AG04450 (cell line): Measurements from ENCODE around the gene JMJD1C. TPM values are rescaled to one million over a fixed set of nuclear protein-coding genes. Genes with fewer than 3 reads are reported as not detected.

ENCODE experiments used
- CTCF ChIA-PET: fragments of 300-600, 350-600 bp; formaldehyde crosslinking; extraction: SDS; loops from one replicate; lab custom pipeline; 2022; ENCODE audit warnings: antibody characterized with exemption, inconsistent platforms; lab: Charles Lee
- POLR2A ChIA-PET: fragments of 350-600 bp; formaldehyde crosslinking; extraction: SDS; loops from one replicate; lab custom pipeline; 2021; ENCODE audit warnings: antibody characterized with exemption, inconsistent platforms; lab: Yijun Ruan, JAX
- DNase-seq: peaks from one replicate; pipeline ENCODE4 v3.0.0-alpha.2; 2011; ENCODE audit warnings: low read depth, low spot score
- H3K27ac ChIP-seq: one replicate; pipeline ENCODE4 v1.5.1; 2012; ENCODE audit warnings: low read depth, low read length, control low read depth
- H3K27me3 ChIP-seq: one replicate; pipeline ENCODE4 v1.6.0; 2012; ENCODE audit warnings: low read length; ENCODE audit not compliant: control insufficient read depth, insufficient read depth
- H3K4me3 ChIP-seq: 2 replicates; pipeline ENCODE4 v1.5.1; 2011; ENCODE audit warnings: mild to moderate bottlenecking, low read depth, low read length, control low read depth
- H3K9me3 ChIP-seq: 2 replicates; pipeline ENCODE4 v1.5.1; 2012; ENCODE audit warnings: low read length; ENCODE audit not compliant: control insufficient read depth, insufficient read depth
- CTCF ChIP-seq: IDR thresholded peaks from 2 replicates; pipeline ENCODE4 v1.5.1; 2011; ENCODE audit warnings: low read depth, low read length, control low read depth, inconsistent platforms
- polyA plus RNA-seq: library from polyadenylated mRNA; depleted of rRNA; stranded (reverse); fragments of >200 nt; gene quantifications from 2 replicates; pipeline ENCODE4 v1.2.3, GENCODE V29; 2011

JMJD1C gene
- polyA plus RNA-seq, 1 experiment, result 45.0 TPM

- POLR2A ChIA-PET, result no interaction called here
- CTCF ChIA-PET, result no interaction called here
- Histone ChIP-seq H3K9me3 (no peaks in the 10 kb centered on the region), H3K4me3 (no peak overlapping the region), H3K27ac (no peak overlapping the region), H3K27me3 (no peaks in the 10 kb centered on the region)
- no peak for TF ChIP-seq CTCF
- DNase-seq, result no peak
Observed at GRCh38 chr10:63363951-63364350, 101.8 kb downstream of the JMJD1C start.

- TF ChIP-seq CTCF, result no peak
- DNase-seq, result no peak
- Histone ChIP-seq H3K9me3 (no peaks in the 10 kb centered on the region), H3K27me3 (no peaks in the 10 kb centered on the region), H3K4me3 (no peak overlapping the region), H3K27ac (no peak overlapping the region)
- ChIA-PET CTCF (no interaction called here), POLR2A (no interaction called here)
Observed at GRCh38 chr10:63355682-63356081, 110.1 kb downstream of the JMJD1C start.

GRCh38 chr10:63352976-63353375 lies 112.8 kb downstream of the JMJD1C start:
- TF ChIP-seq CTCF, result no peak
- H3K27me3 ChIP-seq, result no peaks in the 10 kb centered on the region
- no peaks in the 10 kb centered on the region for H3K9me3 ChIP-seq
- no peak overlapping the region for H3K27ac ChIP-seq
- no peak for DNase-seq
- CTCF ChIA-PET, result no interaction called here
- H3K4me3 ChIP-seq, result no peak overlapping the region
- POLR2A ChIA-PET, result no interaction called here

GRCh38 chr10:63348245-63348850 lies 117.4 kb downstream of the JMJD1C start:
- Histone ChIP-seq H3K27me3 (no peaks in the 10 kb centered on the region), H3K27ac (no peak overlapping the region), H3K4me3 (no peak overlapping the region), H3K9me3 (no peaks in the 10 kb centered on the region)
- no peak for TF ChIP-seq CTCF
- ChIA-PET CTCF (no interaction called here), POLR2A (no interaction called here)
- DNase-seq, result no peak

GRCh38 chr10:63346015-63346441 lies 119.7 kb downstream of the JMJD1C start:
- Histone ChIP-seq H3K9me3 (no peaks in the 10 kb centered on the region), H3K27ac (no peak overlapping the region), H3K27me3 (no peaks in the 10 kb centered on the region), H3K4me3 (no peak overlapping the region)
- TF ChIP-seq CTCF, result no peak
- DNase-seq, result no peak
- CTCF ChIA-PET, result interaction anchor here (1.0 kb wide), 1 partner anchor 129 kb away, joined by 5 read pairs; no protein-coding TSS in a partner anchor
- POLR2A ChIA-PET, result no interaction called here
